GM12872 (cell line): ENCODE data around the gene SLC26A11.

Experiments used
- CTCF ChIP-seq: IDR thresholded peaks from 3 replicates; pipeline ENCODE4 v1.5.1; 2011; ENCODE audit warnings: low read depth, mild to moderate bottlenecking, low read length, moderate library complexity; ENCODE audit not compliant: insufficient read depth

Gene SLC26A11

GRCh38 chr17:80225230-80225629 is 5.0 kb downstream of the SLC26A11 start:
- no peak for TF ChIP-seq CTCF

- no peak for TF ChIP-seq CTCF
Observed at GRCh38 chr17:80227156-80227555, 6.9 kb downstream of the SLC26A11 start.

GRCh38 chr17:80227666-80228065 is 7.4 kb downstream of the SLC26A11 start:
- TF ChIP-seq CTCF = no peak

GRCh38 chr17:80228477-80228876 is 8.2 kb downstream of the SLC26A11 start:
- no peak for TF ChIP-seq CTCF

GRCh38 chr17:80229011-80229410 is 8.8 kb downstream of the SLC26A11 start:
- no peak for TF ChIP-seq CTCF

GRCh38 chr17:80232438-80232837 is 12.2 kb downstream of the SLC26A11 start:
- TF ChIP-seq CTCF = no peak

- no peak for TF ChIP-seq CTCF
Observed at GRCh38 chr17:80233202-80233601, 13.0 kb downstream of the SLC26A11 start.

- TF ChIP-seq CTCF = no peak
Observed at GRCh38 chr17:80236911-80237310, 16.7 kb downstream of the SLC26A11 start.
